SJCRH30 (cell line): ENCODE data around the gene SPATA6L. TPM values are rescaled to one million over a fixed set of nuclear protein-coding genes. Genes with fewer than 3 reads are reported as not detected.
"Not testable (repeated sequence)": the region's sequence is repeated elsewhere in the genome, so short reads cannot be mapped to it uniquely, and the experiment has no call there.

Experiments
- DNase-seq, 2 experiments: peaks; one replicate each; pipeline ENCODE4 v3.0.0-alpha.2; 2015 to 2020
- H3K27ac ChIP-seq: fragments of 250-450 bp; sonication (Bioruptor Pico); 2 replicates; pipeline ENCODE4 v1.5.1; 2020; ENCODE audit warnings: mild to moderate bottlenecking, moderate library complexity
- H3K27me3 ChIP-seq: fragments of 250-450 bp; sonication (Bioruptor Pico); 2 replicates; pipeline ENCODE4 v1.5.1; 2020; ENCODE audit warnings: mild to moderate bottlenecking, moderate library complexity
- H3K36me3 ChIP-seq: fragments of 250-450 bp; sonication (Bioruptor Pico); 2 replicates; pipeline ENCODE4 v1.5.1; 2020; ENCODE audit warnings: mild to moderate bottlenecking, moderate library complexity
- H3K4me1 ChIP-seq: fragments of 250-450 bp; sonication (Bioruptor Pico); 2 replicates; pipeline ENCODE4 v1.5.1; 2020; ENCODE audit warnings: mild to moderate bottlenecking, moderate library complexity
- H3K4me3 ChIP-seq: fragments of 250-450 bp; sonication (Bioruptor Pico); 2 replicates; pipeline ENCODE4 v1.5.1; 2020; ENCODE audit warnings: mild to moderate bottlenecking, moderate library complexity
- H3K9me3 ChIP-seq: fragments of 250-450 bp; sonication (Bioruptor Pico); replicated peaks from 2 replicates; pipeline ENCODE4 v1.5.1; 2020; ENCODE audit warnings: mild to moderate bottlenecking, moderate library complexity
- total RNA-seq: library from RNA; depleted of rRNA; stranded (reverse); fragments of >200 nt; shearing (Covaris generic); gene quantifications from 2 replicates; pipeline ENCODE4 v1.2.3, GENCODE V29; 2014

The SPATA6L gene
- total RNA-seq, 1 experiment from 2014 or later: not detected

- Histone ChIP-seq H3K36me3 (no peaks in the 10 kb centered on the region), H3K27me3 (no peaks in the 10 kb centered on the region), H3K4me1 (no peaks in the 10 kb centered on the region), H3K9me3 (no peaks in the 10 kb centered on the region), H3K27ac (no peak overlapping the region), H3K4me3 (no peak overlapping the region)
- DNase-seq: no peak
Measured at GRCh38 chr9:4622016-4622415, 44.3 kb downstream of the SPATA6L start.

DNA sequence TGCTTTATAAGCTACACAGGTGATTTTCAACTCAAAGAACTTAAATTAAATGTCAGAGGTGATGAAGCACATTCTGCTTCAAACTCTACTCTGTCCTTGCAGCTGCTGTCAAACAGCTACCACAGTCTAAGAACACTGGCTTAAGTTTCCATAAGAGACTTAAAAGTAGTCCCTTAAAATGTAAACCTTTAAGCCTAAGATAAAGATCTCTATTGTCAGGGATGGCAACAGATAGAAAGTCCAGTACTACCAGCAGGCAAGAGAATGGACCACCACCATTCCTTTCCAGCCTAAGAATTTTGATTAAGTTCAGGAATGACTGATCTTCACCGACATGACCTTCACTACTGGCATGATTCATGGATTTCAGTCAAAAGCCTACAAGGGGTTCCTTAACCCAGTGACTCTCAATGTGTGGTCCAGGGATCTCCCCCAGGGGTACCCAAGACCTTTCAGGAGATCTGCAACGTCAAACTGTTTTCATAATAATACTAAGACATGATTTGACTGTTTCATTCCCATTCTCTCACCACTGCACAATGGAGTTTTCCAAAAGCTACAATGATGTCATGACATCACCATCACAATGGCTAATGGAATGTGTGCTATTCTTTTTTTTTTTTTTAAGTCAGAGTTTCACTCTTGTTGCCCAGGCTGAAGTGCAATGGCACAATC lies 45.3 kb downstream of the SPATA6L start:
- Histone ChIP-seq H3K36me3 (no peaks in the 10 kb centered on the region), H3K27me3 (no peaks in the 10 kb centered on the region), H3K27ac (no peak overlapping the region), H3K4me1 (no peaks in the 10 kb centered on the region), H3K4me3 (no peak overlapping the region), H3K9me3 (no peaks in the 10 kb centered on the region)
- no peak for DNase-seq

DNA sequence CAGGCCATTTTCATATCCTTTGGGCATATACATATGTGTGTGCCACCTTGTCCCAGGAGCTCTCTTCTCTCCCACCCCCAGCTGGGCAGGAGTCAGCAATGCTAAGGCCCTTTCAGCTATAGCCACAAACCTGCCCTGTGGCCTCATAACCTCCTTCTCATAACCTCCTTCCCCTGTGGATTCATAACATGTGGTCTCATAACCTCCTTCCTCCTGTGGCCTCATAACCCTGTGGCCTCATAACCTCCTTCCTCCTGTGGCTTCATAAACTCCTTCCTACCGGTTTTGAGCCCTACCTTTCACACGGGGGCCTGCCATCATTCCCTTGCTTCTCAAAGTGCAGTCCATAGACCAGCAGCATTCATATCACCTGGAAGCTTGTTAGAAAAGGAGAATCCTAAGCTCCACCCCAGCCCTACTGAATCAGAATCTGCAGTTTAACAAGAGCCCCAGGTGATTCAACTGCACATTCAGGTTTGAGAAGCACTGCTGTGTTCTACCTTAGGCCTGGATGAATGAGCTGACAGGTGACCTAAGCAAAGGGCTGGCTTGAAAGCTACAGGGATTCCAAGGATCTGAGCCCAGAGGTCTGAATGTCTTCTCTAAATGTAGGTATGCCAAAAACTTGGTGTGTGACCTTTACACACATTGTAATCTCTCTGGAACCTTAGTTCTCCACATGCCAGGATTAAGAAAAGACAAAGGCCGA lies 46.1 kb downstream of the SPATA6L start:
- no peak overlapping the region for H3K27ac ChIP-seq
- H3K36me3 ChIP-seq: no peaks in the 10 kb centered on the region
- no peaks in the 10 kb centered on the region for H3K27me3 ChIP-seq
- H3K4me1 ChIP-seq: no peaks in the 10 kb centered on the region
- H3K9me3 ChIP-seq: no peaks in the 10 kb centered on the region
- H3K4me3 ChIP-seq: no peak overlapping the region
- DNase-seq: no peak

GRCh38 chr9:4618700-4619099 lies 47.6 kb downstream of the SPATA6L start:
- Histone ChIP-seq H3K27ac (no peak overlapping the region), H3K27me3 (no peaks in the 10 kb centered on the region), H3K36me3 (no peaks in the 10 kb centered on the region), H3K4me1 (no peaks in the 10 kb centered on the region), H3K9me3 (no peaks in the 10 kb centered on the region), H3K4me3 (no peak overlapping the region)
- no peak for DNase-seq

DNA sequence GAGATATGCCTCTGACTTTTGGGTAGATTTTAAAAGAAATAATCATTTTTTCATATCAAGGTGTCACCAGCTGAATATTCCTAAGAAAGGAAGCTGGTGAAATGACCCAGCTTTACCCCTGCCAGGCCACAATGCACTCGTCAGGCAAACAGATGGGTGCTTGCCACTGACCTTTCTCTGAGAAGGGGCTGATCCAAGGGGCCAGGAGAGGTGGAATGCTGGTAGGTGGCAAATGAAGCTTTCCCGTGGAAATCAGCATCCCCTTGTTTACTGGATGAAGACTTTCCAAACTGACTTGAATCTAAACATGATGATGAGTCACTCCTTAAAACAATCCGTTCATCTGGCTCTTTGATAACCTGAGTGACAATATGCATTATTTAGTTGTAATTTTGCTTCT lies 48.5 kb downstream of the SPATA6L start:
- H3K27ac ChIP-seq: no peak overlapping the region
- no peaks in the 10 kb centered on the region for H3K4me1 ChIP-seq
- H3K4me3 ChIP-seq: no peak overlapping the region
- no peak for DNase-seq
- H3K27me3 ChIP-seq: no peaks in the 10 kb centered on the region
- no peaks in the 10 kb centered on the region for H3K9me3 ChIP-seq
- H3K36me3 ChIP-seq: no peaks in the 10 kb centered on the region

- DNase-seq: no peak
- H3K27ac ChIP-seq: no peak overlapping the region
- H3K27me3 ChIP-seq: no peaks in the 10 kb centered on the region
- no peaks in the 10 kb centered on the region for H3K4me1 ChIP-seq
- no peak overlapping the region for H3K4me3 ChIP-seq
- H3K36me3 ChIP-seq: no peaks in the 10 kb centered on the region
- H3K9me3 ChIP-seq: no peaks in the 10 kb centered on the region
Measured at GRCh38 chr9:4615778-4616177, 50.5 kb downstream of the SPATA6L start.

DNA sequence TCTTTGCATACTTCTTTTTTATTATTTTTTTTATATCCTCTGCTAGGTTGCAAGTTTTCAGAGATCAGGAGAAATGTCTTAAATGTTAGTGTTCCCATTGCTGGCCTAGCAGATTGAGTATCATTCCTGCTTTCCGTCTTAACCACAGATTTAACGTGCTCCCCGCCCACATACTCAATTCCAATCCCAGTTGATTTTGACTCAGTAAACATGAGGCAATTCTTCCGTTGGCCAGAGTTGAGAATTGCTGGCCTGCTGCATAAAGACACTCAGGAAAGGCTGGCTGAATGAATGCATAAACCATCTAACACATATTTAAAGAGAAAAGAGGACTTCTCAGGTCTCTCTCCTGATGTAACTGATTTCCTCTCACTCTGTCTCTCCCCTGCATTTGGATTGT lies 51.0 kb downstream of the SPATA6L start:
- no peaks in the 10 kb centered on the region for H3K36me3 ChIP-seq
- no peaks in the 10 kb centered on the region for H3K4me1 ChIP-seq
- H3K27ac ChIP-seq: no peak overlapping the region
- no peaks in the 10 kb centered on the region for H3K9me3 ChIP-seq
- no peak overlapping the region for H3K4me3 ChIP-seq
- no peaks in the 10 kb centered on the region for H3K27me3 ChIP-seq
- DNase-seq: no peak

- no peaks in the 10 kb centered on the region for H3K4me1 ChIP-seq
- H3K27ac ChIP-seq: no peak overlapping the region
- no peaks in the 10 kb centered on the region for H3K9me3 ChIP-seq
- H3K4me3 ChIP-seq: no peak overlapping the region
- no peak for DNase-seq
- no peaks in the 10 kb centered on the region for H3K36me3 ChIP-seq
- H3K27me3 ChIP-seq: no peaks in the 10 kb centered on the region
Measured at GRCh38 chr9:4614627-4615026, 51.7 kb downstream of the SPATA6L start.

GRCh38 chr9:4606033-4606432 lies 60.2 kb downstream of the SPATA6L start:
- DNase-seq, H3K27ac ChIP-seq, H3K9me3 ChIP-seq, H3K4me1 ChIP-seq, H3K36me3 ChIP-seq, H3K27me3 ChIP-seq, H3K4me3 ChIP-seq: not testable (repeated sequence)

DNA sequence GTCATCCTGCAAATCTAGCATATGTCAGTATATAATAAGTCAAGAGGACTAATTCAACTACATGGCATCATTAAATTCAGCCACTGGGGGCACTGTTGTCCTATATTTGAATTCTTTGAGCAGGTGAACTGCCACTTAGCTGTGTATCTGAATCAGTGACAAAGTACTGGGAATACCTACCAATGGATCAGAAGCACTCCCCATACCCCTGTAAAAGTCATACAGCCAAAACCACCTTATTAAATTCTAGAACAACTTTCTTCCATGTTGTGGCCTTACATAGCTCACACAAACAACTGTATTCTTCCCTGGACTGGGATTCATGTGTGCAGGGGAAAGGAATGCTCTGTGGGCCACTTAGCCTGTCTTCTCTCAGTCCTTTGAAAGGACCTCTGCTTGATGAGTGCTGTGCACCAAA lies 61.6 kb downstream of the SPATA6L start:
- Histone ChIP-seq H3K9me3 (no peaks in the 10 kb centered on the region), H3K36me3 (no peaks in the 10 kb centered on the region), H3K27me3 (no peaks in the 10 kb centered on the region), H3K4me1 (no peaks in the 10 kb centered on the region), H3K4me3 (no peak overlapping the region), H3K27ac (no peak overlapping the region)
- peak; percentile 49 to 80 for DNase-seq

DNA sequence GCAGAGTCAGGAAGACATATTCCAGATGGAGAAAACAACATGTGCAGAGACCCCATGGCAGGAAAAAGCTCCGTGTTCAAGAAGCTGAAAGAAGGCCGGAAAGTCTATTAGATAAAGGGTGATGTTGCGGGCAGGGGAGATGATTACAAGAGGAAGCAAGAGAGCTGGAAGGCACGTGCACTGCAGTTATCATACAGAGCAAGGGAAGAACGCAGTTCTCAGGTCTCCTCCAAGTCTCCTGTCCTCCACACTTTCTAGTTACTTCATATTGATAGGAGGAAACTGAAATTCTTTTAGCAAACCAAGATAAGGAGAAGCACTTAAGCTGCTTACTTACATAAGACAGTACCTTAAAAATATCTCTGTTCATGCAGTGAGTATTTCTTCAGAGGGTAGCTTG lies 62.5 kb downstream of the SPATA6L start:
- Histone ChIP-seq H3K36me3 (no peaks in the 10 kb centered on the region), H3K4me1 (no peaks in the 10 kb centered on the region), H3K27me3 (no peaks in the 10 kb centered on the region), H3K27ac (no peak overlapping the region), H3K4me3 (no peak overlapping the region), H3K9me3 (no peaks in the 10 kb centered on the region)
- no peak for DNase-seq

GRCh38 chr9:4600368-4600767 lies 65.9 kb downstream of the SPATA6L start:
- H3K9me3 ChIP-seq: no peaks in the 10 kb centered on the region
- no peak overlapping the region for H3K27ac ChIP-seq
- no peaks in the 10 kb centered on the region for H3K27me3 ChIP-seq
- no peaks in the 10 kb centered on the region for H3K36me3 ChIP-seq
- no peak for DNase-seq
- H3K4me3 ChIP-seq: no peak overlapping the region
- H3K4me1 ChIP-seq: no peaks in the 10 kb centered on the region

DNA sequence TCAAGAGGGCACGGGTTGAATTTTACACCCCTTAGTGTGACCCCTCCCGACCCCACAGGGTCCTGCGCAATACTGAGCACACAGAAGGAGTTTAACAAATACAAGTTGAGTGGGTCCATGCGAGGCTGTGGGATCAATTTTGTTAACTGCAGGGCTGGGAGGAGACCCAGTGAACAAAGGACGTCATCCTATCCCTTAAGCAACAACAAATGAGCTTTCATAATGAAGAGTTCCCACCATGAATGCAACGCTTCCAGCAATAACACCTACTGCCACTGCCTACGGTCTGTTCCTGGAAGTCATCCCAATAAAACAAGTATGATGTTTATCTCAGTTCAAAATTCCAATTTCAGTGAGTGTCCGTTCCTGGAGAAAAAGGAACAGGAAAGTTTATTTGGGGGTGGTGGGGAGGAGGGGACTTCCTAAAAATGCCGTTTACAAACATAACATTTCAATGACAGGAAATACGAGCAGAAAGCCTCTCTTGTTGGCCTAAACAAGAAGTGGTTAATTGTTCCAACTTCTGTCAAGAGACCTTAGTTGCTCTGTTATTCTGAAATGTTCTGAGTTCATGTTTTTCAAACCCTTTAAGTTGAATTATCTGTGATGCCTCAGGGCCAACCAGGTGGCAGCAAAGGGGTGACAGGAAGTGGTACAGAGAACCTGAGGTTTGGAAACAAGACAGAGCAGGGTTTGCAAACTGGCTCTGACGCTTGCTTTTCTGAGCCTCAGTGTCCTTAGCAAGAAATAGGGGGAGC lies 69.9 kb downstream of the SPATA6L start:
- DNase-seq: no peak
- Histone ChIP-seq H3K27me3 (no peaks in the 10 kb centered on the region), H3K27ac (no peak overlapping the region), H3K4me3 (no peak overlapping the region), H3K9me3 (no peaks in the 10 kb centered on the region), H3K4me1 (no peaks in the 10 kb centered on the region), H3K36me3 (no peaks in the 10 kb centered on the region)

DNA sequence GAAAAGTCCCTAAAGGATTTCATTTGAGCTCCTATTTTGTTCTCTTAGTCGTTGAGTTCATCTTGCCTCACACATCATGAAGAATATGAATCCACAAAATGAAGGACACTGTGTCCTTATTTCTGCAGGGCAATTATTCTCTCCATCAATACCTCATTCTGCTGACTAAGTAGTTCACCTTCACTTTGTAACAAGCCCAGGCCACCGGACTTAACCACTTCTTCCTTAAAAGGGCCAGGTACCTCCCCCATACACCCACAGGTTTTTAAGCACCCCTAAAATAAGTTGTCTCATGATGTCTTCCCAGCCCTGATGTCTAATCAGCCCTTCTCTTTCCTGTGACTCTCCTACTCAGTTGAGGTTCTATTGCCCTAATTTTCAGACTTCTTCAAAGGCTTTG lies 71.3 kb downstream of the SPATA6L start:
- H3K4me1 ChIP-seq: no peaks in the 10 kb centered on the region
- H3K36me3 ChIP-seq: no peaks in the 10 kb centered on the region
- no peak overlapping the region for H3K4me3 ChIP-seq
- no peak overlapping the region for H3K27ac ChIP-seq
- no peaks in the 10 kb centered on the region for H3K9me3 ChIP-seq
- no peaks in the 10 kb centered on the region for H3K27me3 ChIP-seq
- no peak for DNase-seq

GRCh38 chr9:4594545-4594944 lies 71.7 kb downstream of the SPATA6L start:
- H3K4me1 ChIP-seq: no peaks in the 10 kb centered on the region
- no peak overlapping the region for H3K4me3 ChIP-seq
- H3K27ac ChIP-seq: no peak overlapping the region
- H3K36me3 ChIP-seq: no peaks in the 10 kb centered on the region
- H3K27me3 ChIP-seq: no peaks in the 10 kb centered on the region
- no peaks in the 10 kb centered on the region for H3K9me3 ChIP-seq
- DNase-seq: no peak
